ENCODE results near the gene ABCC4. TPM values are rescaled to one million over a fixed set of nuclear protein-coding genes. Genes with fewer than 3 reads are reported as not detected.
"Not testable (repeated sequence)": the region's sequence is repeated elsewhere in the genome, so short reads cannot be mapped to it uniquely, and the experiment has no call there.

Gene ABCC4
- total RNA-seq, 1 experiment from 2014 or later = 35.4 TPM

DNA sequence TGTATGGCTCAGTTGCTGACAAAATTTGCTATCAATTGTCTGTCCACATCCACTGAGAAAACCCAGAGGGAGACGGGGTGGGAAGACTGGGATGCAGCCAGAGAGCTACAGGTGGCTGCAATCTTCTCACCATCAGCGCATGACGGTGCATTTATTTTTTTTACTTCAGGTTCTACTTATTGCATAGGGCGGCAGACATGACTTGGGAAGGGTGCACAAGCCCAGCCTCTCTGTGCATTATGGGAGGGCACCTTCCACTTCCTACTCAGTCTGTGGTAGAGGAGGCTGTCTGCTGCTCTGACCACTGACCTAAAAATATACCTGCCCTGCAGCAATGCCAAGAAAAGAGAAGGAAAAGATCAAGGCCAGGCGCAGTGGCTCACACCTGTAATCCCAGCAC, 73.1 kb downstream of the ABCC4 start:
- no peak for DNase-seq (ENCODE audit: low spot score)

DNA sequence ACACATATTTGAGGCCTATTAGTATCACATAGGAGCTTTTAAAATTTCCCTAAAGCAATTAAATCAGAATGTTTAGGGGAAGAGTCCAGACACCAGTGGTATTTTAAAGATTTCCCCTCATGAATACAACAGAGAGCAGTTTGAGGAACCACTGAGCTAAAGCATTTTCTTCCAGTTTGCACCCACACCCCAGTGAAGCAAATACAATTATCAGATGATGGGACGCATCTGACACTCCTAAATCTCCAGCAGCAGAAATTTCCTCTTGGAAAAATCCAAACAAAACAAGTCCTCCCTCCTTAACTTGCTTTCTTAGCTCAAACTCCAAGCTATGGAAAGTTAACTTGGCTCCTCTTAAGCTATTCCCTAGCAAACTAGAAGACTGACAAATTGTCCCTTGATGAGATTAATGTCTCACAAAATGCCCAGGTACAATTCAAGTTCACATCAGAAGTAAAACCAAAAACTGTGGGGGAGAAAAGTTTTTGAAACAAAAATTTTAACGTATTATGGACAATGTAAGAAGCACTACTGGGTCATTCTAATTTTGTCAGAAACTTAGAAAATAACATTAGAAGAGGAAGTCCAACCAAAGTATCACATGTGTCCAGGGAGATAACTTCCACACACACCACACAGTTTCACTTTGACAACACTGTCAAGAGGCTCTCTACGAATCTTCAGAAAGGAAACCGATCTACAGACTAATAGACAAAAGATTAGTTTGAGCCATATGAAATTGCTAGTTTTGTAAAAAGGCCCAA, 74.1 kb downstream of the ABCC4 start:
- DNase-seq (ENCODE audit: low spot score) = no peak

DNA sequence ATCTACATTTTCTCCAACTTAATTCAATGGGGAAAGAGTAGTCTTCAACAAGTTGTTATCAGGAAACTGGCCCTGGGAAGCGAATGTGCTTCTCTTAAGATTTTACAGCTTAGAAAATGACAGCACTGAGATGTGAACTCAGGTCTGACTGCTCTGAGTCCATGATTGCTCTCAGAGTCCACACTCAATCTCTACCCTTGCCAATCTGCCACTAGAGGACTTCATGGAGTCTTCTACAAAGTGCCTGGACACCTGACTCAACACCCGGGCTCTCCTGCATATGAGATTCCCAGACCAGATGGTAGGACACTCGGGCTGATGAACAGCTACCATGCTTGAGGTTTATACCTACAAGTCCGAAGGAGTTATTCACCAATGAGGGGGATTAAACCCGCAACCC, 74.8 kb downstream of the ABCC4 start:
- DNase-seq (ENCODE audit: low spot score) = no peak

DNA sequence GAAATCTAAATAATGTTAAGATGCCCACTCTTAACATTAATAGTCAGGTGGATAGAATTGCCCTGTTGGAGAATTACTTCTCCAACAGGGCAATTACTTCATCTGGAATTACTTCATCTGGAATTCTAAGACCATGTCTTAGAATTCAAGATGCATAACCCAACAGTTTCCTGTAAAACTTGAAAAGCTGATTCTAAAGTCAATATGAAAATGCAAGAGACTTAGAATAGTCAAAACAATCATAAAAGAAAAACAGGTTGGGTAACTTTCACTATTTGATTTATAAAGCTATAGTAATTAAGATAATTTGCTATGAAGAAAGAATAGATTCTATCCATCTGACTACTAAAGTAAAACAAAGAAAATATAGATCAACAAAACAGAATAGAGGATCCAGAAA, 75.2 kb downstream of the ABCC4 start:
- no peak for DNase-seq (ENCODE audit: low spot score)

DNA sequence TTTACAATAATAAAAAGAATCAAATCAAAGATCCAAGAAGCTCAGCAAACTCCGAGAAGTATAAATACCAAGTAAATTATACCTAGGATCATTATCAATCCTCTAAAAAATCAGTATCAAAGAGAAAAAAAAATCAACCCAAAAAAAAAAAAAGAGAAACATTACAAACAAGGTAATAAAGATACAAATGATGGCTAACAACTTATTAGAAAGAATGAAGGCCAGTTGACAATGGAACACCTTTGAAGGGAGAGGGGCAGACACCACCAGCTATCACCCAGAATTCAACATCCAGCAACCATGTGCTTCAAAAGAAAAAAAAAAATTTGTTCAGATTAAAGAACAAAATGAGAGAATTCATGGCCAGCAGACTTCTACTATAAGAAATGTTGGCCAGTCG, 77.2 kb downstream of the ABCC4 start:
- DNase-seq (ENCODE audit: low spot score) = no peak

DNA sequence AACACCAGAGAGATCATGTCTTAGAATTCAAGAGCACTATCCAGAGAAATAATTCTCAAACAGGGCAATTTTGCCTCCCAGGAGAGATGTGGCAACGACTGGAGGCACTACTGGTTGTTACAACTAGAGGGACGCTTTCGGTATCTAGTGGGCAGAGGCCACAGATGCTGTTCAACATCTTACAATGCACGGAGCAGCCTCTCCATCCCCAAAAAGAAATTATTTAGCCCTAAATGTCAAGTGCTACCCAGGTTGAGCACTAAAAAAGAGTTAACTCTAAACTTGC, 78.6 kb downstream of the ABCC4 start:
- DNase-seq (ENCODE audit: low spot score) = no peak

DNA sequence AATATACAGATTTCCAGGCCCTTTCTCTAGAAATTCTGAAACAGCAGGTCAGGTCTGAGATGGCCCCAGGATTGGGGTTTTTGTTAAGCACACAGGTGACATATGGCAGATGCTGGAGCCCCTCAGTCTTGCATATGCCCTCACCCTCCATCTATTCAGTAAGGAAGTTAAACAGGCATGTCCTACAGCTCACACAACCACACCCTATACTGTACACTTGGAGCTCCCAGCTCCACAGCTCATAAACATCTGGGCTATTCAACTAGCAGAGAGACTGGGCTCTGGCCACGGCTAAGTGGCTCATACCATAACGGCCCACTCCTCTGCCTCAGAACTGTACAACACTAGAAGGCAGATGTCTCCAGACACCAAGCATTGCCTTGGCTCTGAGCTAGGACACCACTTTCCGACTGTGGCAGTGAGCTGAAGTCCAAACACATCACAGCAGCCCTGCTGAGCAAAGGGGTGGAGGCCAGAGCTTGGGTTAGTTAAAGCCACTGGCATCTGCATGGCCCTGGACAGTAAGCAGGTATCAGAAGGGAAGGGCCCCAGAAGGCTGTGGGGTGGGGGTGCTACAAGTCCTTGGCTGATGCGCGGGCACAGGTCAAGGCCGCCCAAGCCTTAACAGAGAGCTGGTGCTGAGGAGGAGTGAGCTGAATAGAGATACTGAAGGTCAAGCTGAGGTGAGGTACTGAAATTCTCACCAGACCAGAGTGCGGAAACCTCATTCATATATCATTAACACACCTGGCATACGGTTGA, 79.1 kb downstream of the ABCC4 start:
- no peak for DNase-seq (ENCODE audit: low spot score)

DNA sequence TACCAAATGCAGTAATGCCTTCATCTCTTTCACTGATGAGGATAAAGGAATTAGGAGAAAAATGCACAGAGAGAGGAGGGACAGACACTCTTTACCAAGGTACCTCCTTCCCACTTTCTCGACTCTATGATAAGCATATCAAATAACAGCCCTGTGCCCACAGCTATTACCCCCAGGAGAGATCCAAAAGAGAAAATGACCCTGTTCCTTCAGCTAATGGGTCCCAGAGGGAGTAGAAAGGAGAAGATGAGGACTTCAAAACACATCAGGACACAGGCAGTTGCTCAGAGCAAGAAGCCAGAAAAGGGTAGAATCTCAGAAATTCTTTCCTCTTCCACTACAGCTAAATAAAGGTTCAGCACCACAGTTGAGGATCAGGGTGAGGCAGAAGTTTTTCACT, 80.6 kb downstream of the ABCC4 start:
- no peak for DNase-seq (ENCODE audit: low spot score)

DNA sequence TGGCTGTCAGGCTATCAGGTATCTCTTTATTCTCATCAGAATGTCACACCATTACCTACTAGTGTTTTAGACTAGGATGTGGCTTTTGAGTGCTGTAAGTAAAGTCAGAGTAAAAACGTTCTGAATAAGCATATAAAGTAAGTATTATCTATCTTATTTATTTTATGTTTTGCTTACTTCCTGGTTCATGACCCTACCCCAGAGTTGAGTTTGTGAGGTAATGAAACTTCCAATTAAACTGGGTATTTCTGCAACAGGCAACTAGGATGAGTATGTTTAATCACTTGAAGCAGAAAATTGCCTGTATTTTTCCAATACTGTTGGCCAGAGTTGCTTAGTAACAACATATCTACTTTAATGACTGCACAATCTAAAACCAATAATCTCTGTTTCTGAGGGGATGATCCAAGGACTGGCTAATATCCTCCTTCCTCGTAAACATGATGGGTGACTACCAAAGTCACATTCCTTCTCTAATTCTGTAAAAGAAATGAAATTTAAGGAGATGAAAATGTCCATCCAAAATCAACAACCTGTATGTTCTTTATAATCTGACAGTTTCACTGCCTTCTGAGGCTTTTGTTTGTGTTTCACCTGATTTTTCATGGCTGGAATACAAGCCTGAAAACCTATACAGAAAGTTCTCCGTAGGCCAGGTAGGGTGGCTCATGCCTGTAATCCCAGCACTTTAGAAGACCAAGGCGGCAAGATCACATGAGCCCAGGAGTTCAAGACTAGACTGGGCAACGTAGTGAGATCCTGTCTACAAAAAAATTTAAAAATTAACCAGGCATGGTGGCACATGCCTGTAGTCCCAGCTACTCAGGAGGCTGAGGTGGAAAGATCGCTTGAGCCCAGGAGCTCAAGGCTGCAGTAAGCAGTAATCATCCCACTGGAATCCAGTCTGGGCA, 83.1 kb downstream of the ABCC4 start:
- DNase-seq (ENCODE audit: low spot score) = no peak

DNA sequence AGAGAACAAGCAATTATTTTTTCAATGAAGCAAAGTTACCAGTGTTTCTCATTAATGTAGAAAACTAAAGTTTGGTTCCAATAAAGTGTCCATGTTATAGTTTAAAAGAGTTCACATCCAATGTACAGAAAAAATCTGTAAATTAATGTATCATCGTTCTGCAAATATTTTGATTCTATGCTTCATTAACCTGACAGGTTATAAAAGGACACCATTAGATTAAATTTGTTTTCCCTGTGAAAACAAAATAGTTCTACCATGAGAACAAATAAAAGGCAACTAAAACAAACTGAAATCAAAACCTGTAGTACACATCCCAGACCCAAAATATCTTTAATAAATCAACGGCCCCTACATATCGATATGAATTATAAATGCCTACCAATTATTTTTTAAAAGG, 85.1 kb downstream of the ABCC4 start:
- DNase-seq (ENCODE audit: low spot score) = no peak

DNA sequence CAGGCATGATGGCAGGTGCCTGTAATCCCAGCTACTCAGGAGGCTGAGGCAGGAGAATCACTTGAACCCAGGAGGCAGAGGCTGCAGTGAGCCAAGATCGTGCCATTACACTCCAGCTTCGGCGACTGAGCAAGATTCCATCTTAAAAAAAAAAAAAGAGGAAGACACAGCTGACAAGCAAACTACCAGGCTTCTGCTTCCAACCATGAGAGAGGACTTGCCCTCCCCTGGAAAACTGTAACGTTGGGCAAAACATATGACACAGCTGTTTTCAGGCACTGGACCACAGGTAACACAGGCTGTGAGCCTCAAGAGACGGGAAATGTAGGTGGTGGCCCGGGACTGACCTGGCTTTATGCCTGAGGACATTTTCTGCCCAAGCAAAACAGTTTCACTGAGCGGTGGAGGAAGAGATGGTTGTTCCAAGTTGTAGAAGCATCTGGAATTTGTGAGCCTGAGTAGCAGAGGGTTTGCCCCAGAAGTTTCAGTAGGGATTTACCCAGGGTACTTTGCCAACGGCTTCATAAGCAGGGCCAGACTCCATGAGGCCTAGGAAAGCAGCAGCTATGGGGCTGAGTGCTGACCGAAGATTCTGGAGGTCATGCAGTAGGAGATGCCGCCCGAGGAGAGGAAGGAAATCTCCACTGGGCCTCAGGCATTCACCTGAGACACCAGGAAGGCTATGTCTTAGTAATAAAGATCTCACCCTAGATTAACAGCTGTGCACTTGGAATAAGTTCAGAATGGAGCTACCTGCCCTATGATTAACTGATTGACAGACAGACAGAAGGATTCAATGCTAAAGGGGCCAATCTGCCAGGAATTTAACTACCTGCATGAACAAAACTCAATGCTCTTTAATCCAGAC, 88.0 kb downstream of the ABCC4 start:
- DNase-seq (ENCODE audit: low spot score) = no peak

DNA sequence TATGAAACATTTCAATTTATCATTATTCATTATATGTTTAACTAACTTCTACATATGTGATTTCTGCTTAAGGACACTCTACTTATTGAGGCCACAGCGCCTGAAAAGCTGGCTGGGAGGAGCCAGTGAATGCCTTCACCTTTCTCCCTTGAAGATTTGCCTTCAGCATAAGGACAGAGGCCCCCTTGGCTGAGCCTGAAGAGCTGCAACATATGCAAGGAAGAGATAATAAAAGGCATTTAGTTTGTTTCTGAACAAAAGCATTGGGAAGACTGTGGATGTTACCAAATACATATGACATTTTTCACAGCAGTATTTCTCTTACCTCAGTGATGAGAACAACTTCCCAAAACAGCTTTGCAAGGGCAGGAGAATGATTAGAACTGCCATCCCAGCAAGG, 92.1 kb downstream of the ABCC4 start:
- DNase-seq (ENCODE audit: low spot score) = no peak

DNA sequence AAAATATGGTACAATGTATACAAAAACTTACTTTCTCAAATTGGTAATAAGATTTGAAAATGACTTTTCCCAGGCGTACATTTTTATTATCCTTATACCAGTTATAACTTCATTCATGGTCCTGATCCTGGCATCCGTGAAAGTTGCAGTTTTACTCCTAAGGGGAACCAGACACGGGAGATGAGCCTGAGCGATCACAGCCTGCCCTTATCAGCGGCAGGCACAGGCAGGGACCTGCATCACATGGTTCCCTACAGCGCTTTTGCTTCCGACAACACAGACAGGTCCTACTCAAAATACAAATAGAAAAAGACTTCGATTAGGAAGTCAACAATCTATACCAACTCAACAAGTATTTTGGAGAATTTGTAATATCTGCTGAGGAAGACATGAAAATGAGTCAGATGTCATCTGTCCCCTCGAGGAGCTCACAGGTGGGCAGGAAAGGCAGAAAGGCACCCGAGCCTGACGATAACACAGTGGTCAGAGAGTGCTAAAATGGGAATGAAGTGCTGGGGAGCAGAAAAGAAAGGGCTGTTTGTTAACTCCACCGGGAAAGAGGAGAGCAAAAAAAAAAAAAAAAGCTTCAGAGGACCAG, 93.4 kb downstream of the ABCC4 start:
- no peak for DNase-seq (ENCODE audit: low spot score)

DNA sequence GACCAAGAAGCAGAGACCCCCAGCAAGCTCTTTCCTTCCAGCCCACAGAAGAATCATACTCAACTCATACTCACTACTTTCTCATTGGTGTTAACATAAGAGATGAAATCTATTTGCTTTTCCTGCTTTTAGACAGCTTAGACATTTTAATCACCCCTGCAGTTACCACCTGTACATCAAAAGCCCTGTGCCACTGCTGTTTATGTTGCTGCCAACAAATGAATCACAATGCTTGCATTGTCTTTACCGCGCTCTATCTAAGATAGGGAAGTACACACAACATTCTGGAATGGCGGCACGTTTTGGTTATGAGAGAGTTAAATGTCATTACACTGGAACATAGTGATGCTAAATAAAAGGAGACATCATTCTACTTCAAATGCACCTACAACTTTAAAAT, 95.1 kb downstream of the ABCC4 start:
- no peak for DNase-seq (ENCODE audit: low spot score)

DNA sequence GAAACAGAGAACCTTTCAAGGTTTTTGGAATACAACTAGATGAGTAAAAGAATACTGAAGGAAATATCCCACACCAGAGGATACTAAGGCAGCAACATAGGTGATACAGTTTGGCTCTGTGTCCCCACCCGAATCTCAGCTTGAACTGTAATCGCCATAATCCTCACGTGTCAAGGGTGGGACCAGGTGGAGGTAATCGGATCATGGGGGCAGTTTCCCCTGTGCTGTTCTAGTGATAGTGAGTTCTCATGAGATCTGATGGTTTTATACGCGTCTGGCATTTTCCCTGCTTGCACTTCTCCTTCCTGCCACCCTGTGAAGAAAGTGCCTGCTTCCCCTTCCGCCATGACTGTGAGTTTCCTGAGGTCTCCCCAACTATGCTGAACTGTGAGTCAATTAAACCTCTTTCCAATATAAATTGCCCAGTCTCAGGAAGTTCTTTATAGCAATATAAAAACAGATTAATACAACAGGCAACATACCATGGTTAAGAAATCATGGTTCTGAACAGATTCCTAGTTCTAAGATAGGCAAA, 97.0 kb downstream of the ABCC4 start:
- DNase-seq (ENCODE audit: low spot score) = no peak

DNA sequence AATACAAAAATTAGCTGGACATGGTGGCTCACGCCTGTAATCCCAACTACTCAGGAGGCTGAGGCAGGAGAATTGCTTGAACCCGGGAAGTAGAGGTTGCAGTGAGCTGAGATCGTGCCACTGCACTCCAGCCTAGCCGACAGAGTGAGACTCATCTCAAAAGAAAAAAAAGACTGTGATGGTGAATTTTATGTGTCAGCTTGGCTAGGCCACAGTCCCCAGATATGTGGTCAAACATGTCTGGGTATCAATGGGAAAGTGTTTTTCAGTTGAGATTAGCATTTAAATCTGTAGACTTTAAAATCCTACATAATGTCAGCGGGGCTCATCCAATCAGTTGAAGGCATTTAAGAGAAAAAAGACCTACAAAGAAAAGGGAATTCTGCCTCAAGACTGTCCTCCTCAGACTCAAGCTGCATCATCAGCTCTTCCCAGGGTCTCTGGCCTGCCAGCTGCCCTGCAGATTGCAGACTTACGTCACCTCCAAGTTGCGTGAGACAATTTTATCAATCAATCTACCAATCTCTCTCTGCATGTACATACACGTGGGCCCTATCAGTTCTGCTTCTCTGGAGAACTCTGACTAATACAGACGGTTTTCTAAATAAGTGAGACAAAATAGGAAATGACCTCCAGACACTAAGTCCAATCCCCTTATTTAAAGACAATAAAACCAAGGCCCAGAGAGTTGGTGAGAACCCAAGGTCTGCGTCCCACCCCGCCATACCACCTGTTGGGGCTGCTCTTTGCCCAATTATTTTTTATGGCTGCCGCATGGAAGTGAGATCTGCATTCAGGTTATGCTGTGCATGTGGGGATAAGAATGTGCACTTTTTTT, 99.2 kb downstream of the ABCC4 start:
- DNase-seq (ENCODE audit: low spot score) = no peak

DNA sequence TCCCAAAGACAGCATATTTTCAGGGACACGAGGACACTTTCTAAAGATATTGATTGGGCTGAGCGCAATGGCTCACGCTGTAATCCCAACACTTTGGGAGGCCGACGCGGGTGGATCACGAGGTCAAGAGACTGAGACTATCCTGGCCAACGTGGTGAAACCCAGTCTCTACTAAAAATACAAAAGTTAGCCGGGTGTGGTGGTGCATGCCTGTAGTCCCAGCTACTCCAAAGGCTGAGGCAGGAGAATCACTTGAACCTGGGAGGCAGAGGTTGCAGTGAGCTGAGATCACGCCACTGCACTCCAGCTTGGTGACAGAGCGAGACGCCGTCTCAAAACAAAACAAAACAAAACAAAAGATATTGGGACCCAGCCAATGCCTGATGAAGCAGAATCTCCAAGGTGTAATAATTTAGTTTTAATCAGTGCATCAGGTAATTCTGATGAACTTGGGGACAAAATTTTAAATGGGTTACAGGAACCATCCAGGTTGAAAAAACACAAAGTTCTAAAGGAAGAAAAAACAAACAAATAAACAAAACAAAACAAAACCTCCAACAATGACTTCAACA, 100.8 kb downstream of the ABCC4 start:
- DNase-seq (ENCODE audit: low spot score) = not testable (repeated sequence)

DNA sequence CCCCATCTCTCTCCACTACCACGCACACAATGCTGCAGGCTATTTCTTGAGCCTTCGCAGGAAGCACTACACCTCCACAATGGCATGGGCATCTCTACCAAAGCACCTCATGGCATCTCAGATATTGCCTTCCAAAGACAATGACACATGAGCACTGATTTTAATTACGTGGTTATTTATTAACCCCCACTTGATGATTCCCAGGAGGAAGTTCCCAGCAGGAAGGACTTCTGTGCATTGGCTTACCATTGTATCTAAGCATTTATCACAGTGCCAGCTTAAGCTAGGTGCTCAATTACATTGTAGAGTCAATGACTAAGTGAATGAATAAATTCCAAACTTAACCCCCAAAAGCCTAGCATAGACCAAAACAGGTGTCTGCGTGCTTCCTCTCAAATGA, 101.4 kb downstream of the ABCC4 start:
- no peak for DNase-seq (ENCODE audit: low spot score)

DNA sequence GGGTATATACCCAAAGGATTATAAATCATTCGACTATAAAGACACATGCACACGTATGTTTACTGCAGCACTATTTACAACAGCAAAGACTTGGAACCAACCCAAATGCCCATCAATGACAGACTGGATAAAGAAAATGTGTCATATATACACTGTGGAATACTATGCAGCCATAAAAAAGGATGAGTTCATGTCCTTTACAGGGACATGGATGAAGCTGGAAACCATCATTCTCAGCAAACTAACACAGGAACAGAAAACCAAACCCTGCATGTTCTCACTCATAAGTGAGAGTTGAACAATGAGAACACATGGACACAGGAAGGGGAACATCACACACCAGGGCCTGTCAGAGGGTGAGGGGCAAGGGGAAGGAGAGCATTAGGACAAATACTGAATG, 102.6 kb downstream of the ABCC4 start:
- DNase-seq (ENCODE audit: low spot score) = not testable (repeated sequence)

DNA sequence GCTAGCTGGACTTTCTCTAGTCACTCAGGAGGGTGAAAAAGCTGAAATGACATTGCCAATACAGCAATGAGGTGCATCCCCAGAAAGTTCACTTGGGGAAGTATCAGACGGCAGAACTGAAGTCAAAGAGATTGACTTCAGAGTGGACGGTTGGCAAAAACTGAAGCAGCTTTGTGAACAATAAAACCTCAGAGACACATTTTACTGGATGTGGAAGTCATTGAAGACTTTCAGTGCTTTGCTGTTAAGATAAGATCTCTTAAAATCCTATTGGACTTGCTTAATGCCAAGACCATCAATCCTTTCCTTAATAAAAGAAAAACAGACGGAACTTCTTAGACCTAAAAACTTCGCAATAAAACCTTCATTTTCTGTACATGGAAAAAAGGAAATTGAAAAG, 103.7 kb downstream of the ABCC4 start:
- no peak for DNase-seq (ENCODE audit: low spot score)
